PFSK-1 (cell line): Measurements from ENCODE around the gene MACC1.

ENCODE experiments used
- FOXP2 ChIP-seq: optimal IDR thresholded peaks from 2 replicates; pipeline ENCODE3; 2011; ENCODE audit warnings: borderline replicate concordance, control low read depth, inconsistent platforms; ENCODE audit not compliant: insufficient read depth; ENCODE audit errors: extremely low read length, extremely low read depth
- POLR2AphosphoS5 ChIP-seq: IDR thresholded peaks from 2 replicates; pipeline ENCODE4 v1.6.1; 2012; ENCODE audit warnings: low read depth, mild to moderate bottlenecking, control low read depth, low read length, moderate library complexity
- SIN3A ChIP-seq: IDR thresholded peaks from 2 replicates; pipeline ENCODE4 v1.6.1; 2012; ENCODE audit warnings: mild to moderate bottlenecking, low read length, moderate library complexity, borderline replicate concordance; ENCODE audit not compliant: insufficient read depth
- TAF1 ChIP-seq: IDR thresholded peaks from 2 replicates; pipeline ENCODE4 v1.6.1; 2012; ENCODE audit warnings: low read length, control low read depth, borderline replicate concordance; ENCODE audit not compliant: insufficient read depth
- TF ChIP-seq, protein P1 (sequence below), 2 experiments: IDR thresholded peaks; 2 replicates each; pipeline versions ENCODE4 v1.6.1 to v1.8.0; 2011 to 2012; ENCODE audit warnings: low read depth in 2 of 2, low read length in 2 of 2, control low read depth in 1 of 2, inconsistent platforms in 1 of 2, mild to moderate bottlenecking in 1 of 2, moderate library complexity in 1 of 2; ENCODE audit not compliant: insufficient read depth in 1 of 2

The MACC1 gene

DNA sequence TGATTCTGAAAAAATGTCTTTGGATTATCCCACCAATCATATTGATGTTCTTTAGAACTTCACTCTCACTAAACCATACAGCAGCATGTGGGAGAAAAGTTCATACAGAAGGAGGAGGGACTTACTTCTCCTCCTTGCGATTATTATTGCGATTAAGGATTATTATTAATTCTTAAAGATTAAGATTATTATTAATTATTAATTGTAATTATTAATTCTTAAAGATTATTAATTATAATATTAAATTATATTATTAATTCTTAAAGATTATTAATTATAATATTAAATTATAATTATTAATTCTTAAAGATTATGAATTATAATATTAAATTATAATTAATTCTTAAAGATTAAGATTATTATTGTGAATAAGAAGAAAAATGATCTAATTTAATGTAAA is 80.5 kb downstream of the MACC1 start:
- TF ChIP-seq POLR2AphosphoS5 (no peak), TAF1 (no peak), SIN3A (no peak), FOXP2 (no peak)
- TF ChIP-seq, protein P1, sequence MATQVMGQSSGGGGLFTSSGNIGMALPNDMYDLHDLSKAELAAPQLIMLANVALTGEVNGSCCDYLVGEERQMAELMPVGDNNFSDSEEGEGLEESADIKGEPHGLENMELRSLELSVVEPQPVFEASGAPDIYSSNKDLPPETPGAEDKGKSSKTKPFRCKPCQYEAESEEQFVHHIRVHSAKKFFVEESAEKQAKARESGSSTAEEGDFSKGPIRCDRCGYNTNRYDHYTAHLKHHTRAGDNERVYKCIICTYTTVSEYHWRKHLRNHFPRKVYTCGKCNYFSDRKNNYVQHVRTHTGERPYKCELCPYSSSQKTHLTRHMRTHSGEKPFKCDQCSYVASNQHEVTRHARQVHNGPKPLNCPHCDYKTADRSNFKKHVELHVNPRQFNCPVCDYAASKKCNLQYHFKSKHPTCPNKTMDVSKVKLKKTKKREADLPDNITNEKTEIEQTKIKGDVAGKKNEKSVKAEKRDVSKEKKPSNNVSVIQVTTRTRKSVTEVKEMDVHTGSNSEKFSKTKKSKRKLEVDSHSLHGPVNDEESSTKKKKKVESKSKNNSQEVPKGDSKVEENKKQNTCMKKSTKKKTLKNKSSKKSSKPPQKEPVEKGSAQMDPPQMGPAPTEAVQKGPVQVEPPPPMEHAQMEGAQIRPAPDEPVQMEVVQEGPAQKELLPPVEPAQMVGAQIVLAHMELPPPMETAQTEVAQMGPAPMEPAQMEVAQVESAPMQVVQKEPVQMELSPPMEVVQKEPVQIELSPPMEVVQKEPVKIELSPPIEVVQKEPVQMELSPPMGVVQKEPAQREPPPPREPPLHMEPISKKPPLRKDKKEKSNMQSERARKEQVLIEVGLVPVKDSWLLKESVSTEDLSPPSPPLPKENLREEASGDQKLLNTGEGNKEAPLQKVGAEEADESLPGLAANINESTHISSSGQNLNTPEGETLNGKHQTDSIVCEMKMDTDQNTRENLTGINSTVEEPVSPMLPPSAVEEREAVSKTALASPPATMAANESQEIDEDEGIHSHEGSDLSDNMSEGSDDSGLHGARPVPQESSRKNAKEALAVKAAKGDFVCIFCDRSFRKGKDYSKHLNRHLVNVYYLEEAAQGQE (IDR thresholded peaks at IDR 0.05; ENCODE audit: insufficient read depth in 1 of 2, low read depth in 2 of 2, low read length in 2 of 2), result no peak

DNA sequence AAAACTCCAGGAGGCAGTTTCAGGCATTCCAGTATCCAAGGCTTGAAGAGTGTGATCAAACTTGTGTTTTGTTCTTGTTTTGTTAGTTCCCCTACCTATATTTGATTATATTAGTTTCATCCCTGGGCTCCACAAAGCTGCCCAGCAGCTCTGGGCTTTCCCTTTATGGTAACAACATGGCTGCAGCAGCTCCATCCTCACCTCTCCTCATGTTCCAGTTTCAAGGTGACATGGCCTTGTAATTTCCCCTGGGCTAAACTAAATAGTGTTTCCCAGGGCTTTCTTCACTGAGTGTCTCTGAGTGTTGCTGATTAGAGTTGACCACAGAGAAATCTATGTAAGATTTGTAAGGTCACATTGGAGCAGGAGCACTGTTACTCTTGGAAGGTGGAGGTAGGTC is 83.4 kb downstream of the MACC1 start:
- no peak for TF ChIP-seq POLR2AphosphoS5
- no peak for TF ChIP-seq FOXP2
- TF ChIP-seq SIN3A, result no peak
- no peak for TF ChIP-seq TAF1
- TF ChIP-seq, protein P1 (IDR thresholded peaks at IDR 0.05; ENCODE audit: insufficient read depth in 1 of 2, low read depth in 2 of 2, low read length in 2 of 2), result no peak

DNA sequence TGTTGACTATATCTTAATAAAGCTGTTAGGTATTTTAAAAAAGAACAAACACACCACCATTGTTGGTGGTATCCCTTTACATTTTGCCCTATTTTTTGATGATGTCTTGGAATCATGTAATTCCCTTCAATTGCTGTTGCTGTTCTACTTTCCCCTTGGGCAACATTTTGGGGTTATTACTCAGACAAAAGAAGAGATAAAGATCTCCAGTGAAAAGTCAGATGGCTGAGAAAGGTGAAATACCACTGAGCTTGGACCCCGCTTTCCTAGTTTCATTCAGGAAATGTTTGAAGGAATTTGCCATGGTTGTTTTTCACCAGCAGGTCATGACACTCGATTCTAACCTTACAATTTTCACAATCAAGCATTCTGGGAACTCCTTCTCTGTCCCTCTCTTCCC is 84.6 kb downstream of the MACC1 start:
- TF ChIP-seq SIN3A, result no peak
- TF ChIP-seq FOXP2, result no peak
- no peak for TF ChIP-seq TAF1
- TF ChIP-seq POLR2AphosphoS5, result no peak
- TF ChIP-seq, protein P1 (IDR thresholded peaks at IDR 0.05; ENCODE audit: insufficient read depth in 1 of 2, low read depth in 2 of 2, low read length in 2 of 2), result no peak

DNA sequence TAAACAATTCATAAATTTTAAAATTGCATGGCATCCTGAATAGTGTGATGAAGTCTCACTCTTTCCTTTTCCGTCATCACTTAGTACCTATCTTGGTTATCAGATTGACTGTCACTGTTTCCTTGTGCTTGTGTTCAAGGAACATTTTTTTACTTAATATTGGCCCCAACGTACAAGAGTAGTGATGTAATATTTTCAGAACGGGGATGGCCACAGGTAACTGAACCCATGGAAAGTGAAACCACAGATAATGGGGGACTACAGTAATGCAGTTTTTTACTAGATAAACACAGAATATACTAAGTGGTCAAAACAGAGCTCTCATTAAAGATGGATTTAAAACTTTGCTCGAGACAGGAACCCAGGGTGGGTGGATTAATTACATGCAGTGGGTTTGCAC is 85.4 kb downstream of the MACC1 start:
- TF ChIP-seq SIN3A (no peak), POLR2AphosphoS5 (no peak), FOXP2 (no peak), TAF1 (no peak)
- TF ChIP-seq, protein P1 (IDR thresholded peaks at IDR 0.05; ENCODE audit: insufficient read depth in 1 of 2, low read depth in 2 of 2, low read length in 2 of 2), result no peak

DNA sequence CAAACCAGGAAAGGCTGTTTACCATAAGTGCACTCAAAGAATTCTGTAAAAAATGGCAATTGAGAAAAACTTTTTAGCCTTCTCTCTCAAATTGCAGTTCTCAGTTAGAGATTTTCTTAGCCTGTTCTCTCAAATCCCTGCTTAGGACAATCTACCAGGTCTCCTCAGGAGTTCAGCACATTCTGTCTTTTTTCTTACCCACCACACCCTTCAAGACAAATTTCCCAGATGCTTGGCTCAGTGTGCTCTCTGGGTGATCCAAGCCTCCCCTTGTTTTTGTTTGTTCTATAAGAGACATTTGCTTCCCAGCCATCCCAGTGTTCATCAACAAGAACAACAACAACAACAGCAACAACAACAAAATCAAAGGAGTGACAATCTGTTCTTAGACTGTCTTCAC is 87.3 kb downstream of the MACC1 start:
- no peak for TF ChIP-seq TAF1
- TF ChIP-seq, protein P1 (IDR thresholded peaks at IDR 0.05; ENCODE audit: insufficient read depth in 1 of 2, low read depth in 2 of 2, low read length in 2 of 2), result no peak
- no peak for TF ChIP-seq SIN3A
- TF ChIP-seq FOXP2, result no peak
